ENCODE data around the gene PEX10. TPM values are rescaled to one million over a fixed set of nuclear protein-coding genes. Genes with fewer than 3 reads are reported as not detected.

PEX10 gene
- total RNA-seq, 1 donor from 2014 or later: 14.6 TPM

- H3K9me3 ChIP-seq: no peaks in the 10 kb centered on the region
- intact Hi-C loops (cut with DNase I): loop anchor here (5.0 kb wide), 1 partner anchor 185 kb away; no protein-coding TSS in a partner anchor
- no peak overlapping the region for H3K4me3 ChIP-seq
Observed at GRCh38 chr1:2381741-2382620, 30.4 kb downstream of the PEX10 start.

GRCh38 chr1:2380816-2381591 is 31.4 kb downstream of the PEX10 start:
- DNase-seq (peak; percentile 57), ATAC-seq (no peak)
- H3K4me1 ChIP-seq: peaks cover 5% of the 10 kb centered on the region
- no peak overlapping the region for H3K4me3 ChIP-seq
- no peaks in the 10 kb centered on the region for H3K27me3 ChIP-seq
- H3K27ac ChIP-seq: no peak overlapping the region
- no peak for TF ChIP-seq CTCF (IDR thresholded peaks at IDR 0.05)
- no peaks in the 10 kb centered on the region for H3K9me3 ChIP-seq
- no peaks in the 10 kb centered on the region for H3K36me3 ChIP-seq
- intact Hi-C loops (cut with DNase I): loop anchor here (5.0 kb wide), 1 partner anchor 184 kb away; no protein-coding TSS in a partner anchor

More at GRCh38 chr1:2381741-2382620, 30.4 kb downstream of the PEX10 start:
- Histone ChIP-seq H3K36me3 (no peaks in the 10 kb centered on the region), H3K27ac (no peak overlapping the region), H3K4me1 (peaks cover 5% of the 10 kb centered on the region), H3K27me3 (no peaks in the 10 kb centered on the region)
- ATAC-seq (peak; percentile 94), DNase-seq (peak; percentile 92)
- TF ChIP-seq CTCF (IDR thresholded peaks at IDR 0.05): peak; percentile 94

- ATAC-seq (no peak), DNase-seq (peak; percentile 65)
- TF ChIP-seq CTCF (IDR thresholded peaks at IDR 0.05): no peak
Observed at GRCh38 chr1:2379733-2380404, 32.5 kb downstream of the PEX10 start.

GRCh38 chr1:2378956-2379732 is 33.2 kb downstream of the PEX10 start:
- ATAC-seq: no peak
- no peak for TF ChIP-seq CTCF (IDR thresholded peaks at IDR 0.05)
- Histone ChIP-seq H3K36me3 (no peaks in the 10 kb centered on the region), H3K27ac (no peak overlapping the region), H3K27me3 (no peaks in the 10 kb centered on the region), H3K9me3 (no peaks in the 10 kb centered on the region), H3K4me1 (peaks cover 5% of the 10 kb centered on the region), H3K4me3 (no peak overlapping the region)
- DNase-seq: peak; percentile 49
- intact Hi-C loops (cut with DNase I): no loop called here

More at GRCh38 chr1:2379733-2380404, 32.5 kb downstream of the PEX10 start:
- Histone ChIP-seq H3K27me3 (no peaks in the 10 kb centered on the region), H3K4me1 (peaks cover 5% of the 10 kb centered on the region), H3K36me3 (no peaks in the 10 kb centered on the region), H3K4me3 (no peak overlapping the region), H3K9me3 (no peaks in the 10 kb centered on the region), H3K27ac (no peak overlapping the region)
- intact Hi-C loops (cut with DNase I): loop anchor here (5.0 kb wide), 1 partner anchor 183 kb away; no protein-coding TSS in a partner anchor

- intact Hi-C loops (cut with DNase I): no loop called here
- DNase-seq (peak; percentile 54), ATAC-seq (no peak)
- Histone ChIP-seq H3K4me3 (no peak overlapping the region), H3K27ac (no peak overlapping the region), H3K4me1 (peaks cover 5% of the 10 kb centered on the region), H3K9me3 (no peaks in the 10 kb centered on the region), H3K36me3 (no peaks in the 10 kb centered on the region), H3K27me3 (no peaks in the 10 kb centered on the region)
- no peak for TF ChIP-seq CTCF (IDR thresholded peaks at IDR 0.05)
Observed at GRCh38 chr1:2378441-2378851, 33.9 kb downstream of the PEX10 start.

Measured in upper lobe of right lung (tissue), 1 donor.